ENCODE results near the gene RNU6-9.

The RNU6-9 gene

GRCh38 chr19:939922-940321 lies 46.6 kb downstream of the RNU6-9 start:
- Histone ChIP-seq H3K27me3 (ENCODE audit: low read depth) (no peaks in the 10 kb centered on the region), H3K4me1 (no peaks in the 10 kb centered on the region), H3K9me3 (no peaks in the 10 kb centered on the region), H3K36me3 (replicated peaks) (peaks cover 34% of the 10 kb centered on the region), H3K4me3 (no peak overlapping the region)
- DNase-seq (ENCODE audit: low spot score in 2 of 2): no peak
- in situ Hi-C loops (cut with MboI; ENCODE audit: low sequenced_read_pairs): no loop called here

GRCh38 chr19:940591-941291 lies 47.5 kb downstream of the RNU6-9 start:
- H3K36me3 ChIP-seq (replicated peaks): peaks cover 29% of the 10 kb centered on the region
- no peak overlapping the region for H3K4me3 ChIP-seq
- H3K4me1 ChIP-seq: no peaks in the 10 kb centered on the region
- no peaks in the 10 kb centered on the region for H3K27me3 ChIP-seq (ENCODE audit: low read depth)
- in situ Hi-C loops (cut with MboI; ENCODE audit: low sequenced_read_pairs): no loop called here
- DNase-seq (ENCODE audit: low spot score in 2 of 2): no peak
- H3K9me3 ChIP-seq: no peaks in the 10 kb centered on the region

DNA sequence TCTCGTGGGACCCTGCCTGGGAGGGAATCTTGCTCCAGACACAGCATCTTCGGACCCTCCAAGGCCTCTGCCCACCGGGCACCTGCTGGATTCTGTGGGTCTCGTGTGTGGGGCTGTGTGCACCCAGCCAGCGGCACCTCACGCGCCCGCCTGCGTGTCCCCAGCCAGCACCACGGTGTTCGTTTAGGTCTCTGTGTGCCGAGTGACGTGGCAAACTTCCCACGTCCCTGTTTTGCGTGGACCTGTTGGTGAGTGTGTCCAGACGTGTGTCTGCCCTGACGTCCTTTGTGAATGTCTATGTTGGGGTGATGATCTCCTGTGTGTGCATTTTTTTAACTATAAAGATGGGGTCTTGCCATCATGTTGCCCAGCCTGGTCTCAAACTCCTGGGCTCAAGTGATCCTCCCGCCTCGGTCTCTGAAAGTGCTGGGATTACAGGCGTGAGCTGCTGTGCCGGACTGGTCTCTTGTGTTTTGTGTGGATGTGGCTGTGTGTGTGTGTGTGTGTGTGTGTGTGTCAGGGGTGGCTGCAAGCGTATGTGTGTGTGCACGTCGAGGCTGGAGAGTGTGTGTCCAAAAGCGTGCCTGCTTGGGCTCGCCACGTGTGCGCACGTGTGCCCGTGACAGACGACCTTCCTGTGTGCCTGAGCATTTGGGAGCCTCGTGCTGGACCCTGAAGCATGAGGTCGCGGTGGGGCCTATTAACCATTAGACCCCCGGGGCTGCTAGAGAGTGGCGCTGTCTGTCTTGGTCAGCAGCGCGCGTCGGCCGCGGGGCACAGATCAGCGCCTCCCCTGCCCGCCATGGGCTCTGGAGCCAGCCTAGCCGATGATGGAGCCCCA lies 48.2 kb downstream of the RNU6-9 start:
- no peaks in the 10 kb centered on the region for H3K4me1 ChIP-seq
- H3K9me3 ChIP-seq: no peaks in the 10 kb centered on the region
- no peak overlapping the region for H3K4me3 ChIP-seq
- in situ Hi-C loops (cut with MboI; ENCODE audit: low sequenced_read_pairs): no loop called here
- peaks cover 24% of the 10 kb centered on the region for H3K36me3 ChIP-seq (replicated peaks)
- no peak for DNase-seq (ENCODE audit: low spot score in 2 of 2)
- H3K27me3 ChIP-seq (ENCODE audit: low read depth): no peaks in the 10 kb centered on the region

- Histone ChIP-seq H3K27me3 (ENCODE audit: low read depth) (no peaks in the 10 kb centered on the region), H3K36me3 (replicated peaks) (peaks cover 19% of the 10 kb centered on the region), H3K4me3 (no peak overlapping the region), H3K9me3 (no peaks in the 10 kb centered on the region), H3K4me1 (no peaks in the 10 kb centered on the region)
- in situ Hi-C loops (cut with MboI; ENCODE audit: low sequenced_read_pairs): no loop called here
- DNase-seq (ENCODE audit: low spot score in 2 of 2): no peak
These were observed 48.9 kb downstream of the RNU6-9 start for GRCh38 chr19:942133-942645.
